Fibroblast of skin of abdomen (primary cell): ENCODE data around the gene SFPQ. TPM values are rescaled to one million over a fixed set of nuclear protein-coding genes. Genes with fewer than 3 reads are reported as not detected.
"Not testable (repeated sequence)": the region's sequence is repeated elsewhere in the genome, so short reads cannot be mapped to it uniquely, and the experiment has no call there.

Source experiments
- DNase-seq: peaks from one replicate; pipeline ENCODE4 v3.0.0-alpha.2; 2013
- polyA plus RNA-seq, 2 experiments: library from polyadenylated mRNA; unstranded; fragments of 120-200 nt; gene quantifications; one replicate each; pipeline ENCODE4 v1.2.1, GENCODE V29; 2013; ENCODE audit not compliant: insufficient read length in 2 of 2

SFPQ gene, protein sequence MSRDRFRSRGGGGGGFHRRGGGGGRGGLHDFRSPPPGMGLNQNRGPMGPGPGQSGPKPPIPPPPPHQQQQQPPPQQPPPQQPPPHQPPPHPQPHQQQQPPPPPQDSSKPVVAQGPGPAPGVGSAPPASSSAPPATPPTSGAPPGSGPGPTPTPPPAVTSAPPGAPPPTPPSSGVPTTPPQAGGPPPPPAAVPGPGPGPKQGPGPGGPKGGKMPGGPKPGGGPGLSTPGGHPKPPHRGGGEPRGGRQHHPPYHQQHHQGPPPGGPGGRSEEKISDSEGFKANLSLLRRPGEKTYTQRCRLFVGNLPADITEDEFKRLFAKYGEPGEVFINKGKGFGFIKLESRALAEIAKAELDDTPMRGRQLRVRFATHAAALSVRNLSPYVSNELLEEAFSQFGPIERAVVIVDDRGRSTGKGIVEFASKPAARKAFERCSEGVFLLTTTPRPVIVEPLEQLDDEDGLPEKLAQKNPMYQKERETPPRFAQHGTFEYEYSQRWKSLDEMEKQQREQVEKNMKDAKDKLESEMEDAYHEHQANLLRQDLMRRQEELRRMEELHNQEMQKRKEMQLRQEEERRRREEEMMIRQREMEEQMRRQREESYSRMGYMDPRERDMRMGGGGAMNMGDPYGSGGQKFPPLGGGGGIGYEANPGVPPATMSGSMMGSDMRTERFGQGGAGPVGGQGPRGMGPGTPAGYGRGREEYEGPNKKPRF
- polyA plus RNA-seq (2013, experiment 1 of 2; ENCODE audit: insufficient read length), result 312 TPM
- polyA plus RNA-seq (2013, experiment 2 of 2; ENCODE audit: insufficient read length), result 311 TPM

DNA sequence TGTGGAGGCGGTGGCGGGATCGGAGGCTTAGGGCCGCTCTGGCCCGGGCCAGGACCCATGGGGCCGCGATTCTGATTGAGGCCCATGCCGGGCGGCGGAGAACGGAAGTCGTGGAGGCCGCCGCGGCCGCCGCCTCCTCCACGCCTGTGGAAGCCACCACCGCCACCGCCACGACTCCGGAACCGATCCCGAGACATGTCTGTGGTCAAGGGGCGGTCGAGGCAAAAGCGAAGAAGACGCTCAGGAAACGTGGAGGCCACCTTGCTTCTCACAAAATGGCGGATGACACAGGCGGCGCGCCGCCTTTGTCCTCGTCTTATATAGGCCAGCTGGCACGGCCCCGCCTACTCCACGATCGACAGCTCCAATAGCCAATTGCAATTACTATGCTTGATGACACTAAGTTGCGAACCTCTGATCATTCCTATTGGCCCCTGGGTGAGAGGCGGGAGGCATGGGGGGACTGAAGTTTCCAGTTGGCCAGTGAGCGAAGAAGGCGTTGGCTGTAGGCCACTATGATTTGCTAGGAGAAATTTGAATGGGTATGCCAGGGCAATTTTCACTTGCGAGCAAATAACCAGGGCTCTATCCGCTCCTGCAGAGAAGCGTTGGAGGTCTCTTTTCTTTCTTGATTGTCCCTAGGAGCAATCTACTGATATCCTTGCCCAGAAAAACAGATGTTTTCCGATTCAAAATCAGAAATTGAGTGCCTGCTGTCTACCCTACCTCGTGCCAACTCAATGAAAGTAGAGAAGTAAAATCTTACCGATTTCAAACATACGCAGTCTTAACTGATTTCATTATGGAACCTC is at the start of gene SFPQ:
Gene SFPQ, minus strand, starts transcription at position 293 of the 812 bp plus-strand sequence. Its CDS starts 96 bp downstream, at position 197.
- peak; percentile 99 for DNase-seq

DNA sequence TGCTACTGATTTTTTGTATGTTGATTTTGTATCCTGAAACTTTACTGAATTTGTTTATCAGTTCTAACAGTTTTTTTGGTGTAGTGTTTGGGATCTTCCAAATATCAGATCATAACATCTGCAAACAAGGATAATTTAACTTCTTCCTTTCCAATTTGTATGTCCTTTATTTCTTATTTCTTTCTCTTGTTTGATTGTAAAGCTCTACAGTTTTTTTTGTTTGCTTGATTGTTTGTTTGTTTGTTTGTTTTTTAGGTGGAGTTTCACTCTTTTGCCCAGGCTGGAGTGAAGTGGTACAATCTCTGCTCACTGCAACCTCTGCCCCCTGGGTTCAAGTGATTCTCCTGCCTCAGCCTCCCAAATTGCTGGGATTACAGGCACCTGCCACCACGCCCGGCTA is 43.8 kb upstream of the SFPQ start:
- not testable (repeated sequence) for DNase-seq

DNA sequence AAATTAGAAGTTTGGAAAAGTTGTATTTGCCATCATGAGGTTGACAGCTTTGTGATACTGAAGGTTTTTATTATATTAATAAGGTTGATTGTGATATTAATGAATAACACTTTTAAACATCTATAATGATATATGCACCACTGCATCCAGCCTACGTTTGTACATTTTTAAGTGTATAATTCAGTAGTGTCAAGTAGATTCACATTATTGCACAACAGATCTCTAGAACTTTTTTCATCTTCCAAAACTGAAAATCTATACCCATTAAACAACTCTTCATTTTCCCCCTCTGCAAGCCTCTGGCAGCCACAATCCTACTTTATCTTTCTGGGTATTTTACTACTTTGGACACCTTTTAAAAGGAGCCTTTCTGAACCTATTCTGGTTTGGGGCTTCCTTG is 38.3 kb upstream of the SFPQ start:
- no peak for DNase-seq

DNA sequence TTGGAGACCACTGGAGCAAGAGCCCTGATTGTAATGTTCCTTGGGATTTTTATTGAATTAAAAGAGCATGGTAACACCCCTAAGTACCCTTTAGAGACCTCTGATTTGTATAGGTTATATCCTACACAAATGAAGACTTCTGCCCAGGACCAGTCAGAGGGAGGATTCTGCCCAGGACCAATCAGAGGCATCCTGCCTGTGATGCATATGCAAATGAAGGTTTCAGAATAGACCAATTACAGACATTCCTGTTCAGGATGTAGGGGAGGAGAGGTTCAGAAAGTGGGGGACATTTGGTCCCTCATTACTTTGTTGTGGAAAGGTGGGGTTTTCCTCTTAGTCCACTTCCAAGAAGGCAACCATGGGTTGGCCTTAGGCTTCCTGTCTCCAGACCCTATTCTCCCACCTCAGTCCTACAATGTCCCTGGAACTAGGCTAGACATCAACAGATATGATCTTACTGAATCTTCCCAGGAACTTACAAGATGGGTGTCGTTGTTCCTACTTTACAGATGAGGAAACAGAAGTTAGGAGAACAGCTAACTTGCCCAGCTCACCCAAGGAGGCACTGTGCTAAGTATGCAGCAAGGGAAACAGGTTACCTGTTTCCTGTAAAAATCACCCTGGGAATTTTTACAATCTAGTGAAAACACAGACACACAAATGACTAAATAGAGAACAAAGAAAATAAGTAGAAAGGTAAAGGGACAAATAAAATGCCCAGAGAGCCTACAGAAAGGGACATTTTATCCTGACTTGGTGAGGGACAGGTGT is 36.8 kb upstream of the SFPQ start:
- DNase-seq, result no peak

DNA sequence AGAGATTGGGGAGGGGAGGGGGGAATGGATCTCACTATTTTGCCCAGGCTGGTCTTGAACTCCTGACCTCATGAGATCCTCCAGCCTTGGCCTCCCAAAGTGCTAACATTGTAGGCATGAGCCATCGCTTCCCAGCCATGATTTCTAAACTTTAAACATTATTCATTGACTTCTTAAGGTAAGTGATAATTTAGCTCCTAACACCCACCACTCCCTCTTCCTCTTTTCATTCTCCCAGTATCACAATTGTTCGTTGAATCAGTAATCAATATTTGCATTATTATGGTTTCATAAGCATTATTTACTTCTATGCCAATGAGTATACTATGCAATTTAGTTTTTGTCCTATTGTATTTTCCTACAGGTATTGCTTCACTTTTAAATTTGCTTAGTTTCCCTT is 33.6 kb upstream of the SFPQ start:
- no peak for DNase-seq

DNA sequence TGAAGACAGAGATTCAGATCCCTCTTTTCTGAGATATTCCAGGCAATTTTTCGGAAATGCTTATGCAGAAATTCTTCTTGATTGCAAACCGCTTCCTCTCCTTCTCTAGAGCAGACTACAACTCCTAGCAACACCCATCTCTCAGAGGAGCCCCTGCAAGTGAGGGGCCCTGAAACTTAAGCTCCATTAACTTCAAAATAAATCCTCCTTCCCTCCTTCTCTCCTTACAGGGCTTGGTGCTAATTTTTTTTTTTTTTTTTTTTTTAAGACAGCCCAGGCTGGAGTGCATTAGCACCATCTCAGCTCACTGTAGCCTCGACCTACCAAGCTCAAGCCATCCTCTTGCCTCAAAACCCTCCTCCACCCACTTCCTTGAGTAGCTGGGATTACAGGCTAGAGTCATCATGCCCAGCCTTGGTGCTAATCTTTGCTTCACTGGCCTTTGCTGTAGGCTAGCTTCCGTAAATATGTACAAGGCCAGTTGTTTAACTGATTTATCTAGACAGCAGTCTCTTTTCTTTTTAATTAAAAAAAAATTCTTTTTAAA is 30.2 kb upstream of the SFPQ start:
- DNase-seq, result no peak

DNA sequence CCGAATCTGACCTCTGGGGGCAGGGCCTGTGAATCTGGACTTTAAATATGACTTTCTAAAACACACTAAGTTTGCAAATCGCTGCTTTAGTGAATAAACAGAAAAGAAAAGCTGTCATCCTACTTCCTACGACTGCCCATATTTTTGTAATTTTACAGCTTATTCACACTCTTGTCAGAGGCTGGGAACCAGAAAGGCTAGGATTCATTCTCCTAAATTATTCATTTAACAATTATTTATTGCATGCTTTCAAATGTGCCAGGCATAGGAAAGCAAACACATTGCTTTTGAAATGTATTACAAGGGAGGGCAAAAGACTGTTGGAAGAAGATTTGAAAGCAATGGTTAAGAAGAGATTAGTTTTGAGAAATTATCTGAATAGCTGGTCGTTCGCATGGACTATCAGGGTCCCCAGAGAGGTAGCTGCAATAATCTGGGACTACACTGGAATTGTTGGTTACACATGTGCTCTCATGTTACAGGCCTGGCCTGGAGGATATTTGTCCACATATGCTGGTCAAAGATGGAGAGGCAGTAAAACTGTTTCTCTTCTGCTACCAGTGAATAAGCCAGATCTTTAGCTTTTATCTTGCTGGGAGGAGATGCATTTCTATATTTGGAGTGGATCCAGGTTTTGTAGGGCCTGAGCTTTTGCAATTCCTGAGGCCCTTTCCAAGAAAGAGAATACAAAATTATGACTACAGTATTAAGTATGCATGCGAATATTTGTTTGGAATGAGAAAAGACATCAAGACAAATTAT is 29.6 kb upstream of the SFPQ start:
- peak; percentile 79 for DNase-seq

DNA sequence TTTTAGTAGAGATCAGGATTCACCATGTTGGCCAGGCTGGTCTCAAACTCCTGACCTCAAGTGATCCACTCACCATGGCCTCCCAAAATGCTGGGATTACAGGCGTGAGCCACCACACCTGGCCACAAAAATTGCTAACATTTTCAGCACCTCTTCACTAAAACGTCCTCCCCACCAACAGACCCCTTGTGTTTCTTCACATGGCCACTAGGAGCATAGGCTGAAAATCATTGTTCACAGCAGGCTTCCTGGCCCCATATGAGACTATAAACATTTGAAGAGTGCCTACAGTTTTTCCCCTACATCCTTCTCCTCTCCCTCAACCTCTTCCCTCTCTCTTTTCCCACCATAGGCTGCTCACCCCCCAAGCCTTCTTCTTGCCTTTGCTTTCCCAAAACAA is 28.0 kb upstream of the SFPQ start:
- DNase-seq, result peak; percentile 6

DNA sequence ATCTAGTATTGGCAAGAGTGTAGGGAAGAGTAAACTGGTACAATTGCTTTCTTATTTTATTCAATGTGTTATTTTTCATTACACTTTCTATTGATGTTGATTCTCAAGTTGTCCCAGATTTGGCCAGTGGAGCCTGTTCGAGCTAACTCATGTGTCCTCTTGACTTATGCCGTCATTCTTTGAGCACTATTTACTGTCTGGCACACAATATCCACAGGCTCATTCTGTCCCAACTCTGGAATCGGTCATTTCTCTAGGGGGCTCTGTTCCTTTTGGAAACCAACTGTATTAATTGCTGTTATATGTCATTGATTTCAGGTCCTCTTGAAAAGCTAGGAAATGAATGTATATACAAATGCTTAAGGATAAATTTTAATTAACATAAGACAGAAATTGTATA is 22.4 kb upstream of the SFPQ start:
- DNase-seq, result no peak

DNA sequence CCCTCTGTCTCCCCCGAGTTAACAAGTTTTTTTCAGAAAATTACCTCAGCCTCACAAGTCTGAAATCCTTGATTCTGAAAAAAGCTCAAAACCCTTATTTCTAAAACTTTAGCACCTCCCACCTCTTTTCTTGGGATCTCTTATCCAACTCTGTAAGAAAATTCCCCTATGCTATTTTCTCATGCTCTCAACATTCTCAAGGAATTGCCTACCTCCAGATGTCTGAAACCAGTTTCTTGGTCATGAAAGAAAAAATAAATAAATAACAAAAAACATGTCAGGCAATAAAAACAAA is 18.1 kb upstream of the SFPQ start:
- DNase-seq, result no peak

DNA sequence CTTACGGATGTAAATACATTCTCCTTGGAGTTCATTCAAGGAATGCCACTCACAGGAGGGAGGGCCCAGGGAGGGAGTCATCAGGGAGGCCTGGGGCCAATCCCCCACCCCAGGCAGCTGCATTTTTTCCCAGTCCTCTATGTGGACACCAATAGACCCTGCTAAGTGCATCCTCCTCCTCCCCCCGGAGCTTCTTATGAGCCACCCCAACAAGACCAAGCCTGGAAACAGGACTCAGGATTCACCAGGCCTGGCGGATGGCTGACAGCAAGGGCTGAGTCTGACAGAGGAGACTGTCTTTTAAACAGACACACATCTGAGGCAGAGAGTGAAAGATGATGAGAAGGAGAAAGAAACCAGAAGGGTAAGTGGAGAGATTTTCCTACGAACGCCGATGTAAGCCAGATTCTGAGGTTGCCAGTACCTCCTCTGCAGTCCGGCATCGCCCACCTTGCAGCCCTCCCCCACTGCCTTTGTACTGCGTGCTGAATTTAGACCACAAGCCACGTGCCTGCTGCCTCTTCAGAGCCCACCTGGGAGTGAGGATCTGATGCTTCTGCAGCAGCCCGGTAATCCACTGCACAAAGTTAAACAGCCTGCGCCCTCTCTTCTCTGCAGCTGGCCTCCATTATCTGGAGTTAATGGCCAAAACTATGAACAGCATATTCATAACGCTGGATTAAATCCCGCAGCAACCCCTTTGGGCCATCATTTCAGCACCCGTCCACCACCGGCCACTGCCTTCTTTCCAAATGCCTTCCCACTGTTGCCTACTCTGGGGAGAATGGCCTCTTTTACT is 17.6 kb upstream of the SFPQ start:
- DNase-seq, result no peak

DNA sequence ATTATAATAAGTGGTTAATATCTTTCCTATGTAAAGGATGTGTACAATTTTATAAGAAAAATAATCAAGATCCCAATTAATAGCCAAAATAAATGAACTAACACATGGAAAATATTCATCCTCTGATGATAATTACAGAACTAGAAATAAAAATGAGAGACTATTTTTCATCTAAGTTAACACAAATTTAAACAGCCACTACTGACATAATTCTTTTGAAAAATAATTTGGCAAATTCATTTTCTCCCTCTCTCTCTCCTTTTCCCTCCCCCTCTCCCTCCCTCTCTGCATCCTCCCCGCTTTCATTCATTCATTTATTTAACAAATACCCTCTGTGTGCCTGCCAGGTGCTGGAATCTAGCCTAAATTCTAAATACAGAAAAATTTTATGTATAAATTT is 10.3 kb upstream of the SFPQ start:
- DNase-seq, result no peak

DNA sequence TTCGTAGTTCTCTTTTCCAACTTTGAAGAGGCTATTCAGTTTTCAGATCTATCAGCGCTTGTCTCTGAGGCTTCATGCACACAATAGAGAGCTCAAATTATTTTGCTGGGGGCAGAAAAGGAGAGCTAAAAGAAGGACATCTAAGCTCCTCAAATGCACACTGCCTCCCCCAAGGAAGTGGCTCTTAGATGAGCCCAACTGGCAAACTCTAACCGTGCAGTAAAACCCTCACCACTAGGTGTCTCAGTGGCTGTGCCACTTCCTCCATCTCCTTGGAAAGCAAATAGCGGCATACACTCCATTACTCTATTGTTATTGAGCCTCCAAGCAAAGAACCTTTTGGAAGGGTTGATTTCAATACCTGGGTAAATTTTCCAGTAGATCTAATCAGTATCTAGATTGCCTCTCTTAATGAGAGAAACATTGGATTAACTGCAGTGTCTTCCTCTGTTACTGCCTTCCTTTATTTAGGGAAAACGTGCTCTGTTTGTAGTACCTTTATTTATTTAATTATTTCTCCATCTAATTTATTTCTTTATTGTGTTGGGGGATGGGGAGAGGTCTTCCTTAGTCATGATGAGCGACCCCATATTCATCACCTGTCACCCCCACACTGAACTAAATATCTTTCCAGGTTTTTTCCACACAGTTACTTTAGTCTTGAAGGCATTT is 9.2 kb upstream of the SFPQ start:
- DNase-seq, result peak; percentile 77

DNA sequence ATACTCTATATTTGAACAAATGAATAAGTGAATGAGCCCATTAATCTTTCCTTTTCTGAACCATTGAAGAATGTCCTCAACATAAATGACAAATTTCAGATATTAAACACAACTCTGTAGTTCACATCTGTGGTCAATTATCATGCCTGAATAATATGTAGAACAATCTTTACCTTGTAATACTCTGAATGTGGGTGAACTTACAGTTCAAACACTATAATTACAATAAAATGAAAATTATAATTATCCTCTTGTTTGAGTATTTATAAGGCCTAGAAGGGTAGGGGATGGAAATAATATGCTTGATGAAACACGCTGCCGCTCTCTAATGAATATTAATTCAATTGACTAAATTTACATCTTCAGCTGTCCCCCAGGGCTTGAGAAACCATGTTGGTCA is 8.7 kb upstream of the SFPQ start:
- DNase-seq, result no peak

DNA sequence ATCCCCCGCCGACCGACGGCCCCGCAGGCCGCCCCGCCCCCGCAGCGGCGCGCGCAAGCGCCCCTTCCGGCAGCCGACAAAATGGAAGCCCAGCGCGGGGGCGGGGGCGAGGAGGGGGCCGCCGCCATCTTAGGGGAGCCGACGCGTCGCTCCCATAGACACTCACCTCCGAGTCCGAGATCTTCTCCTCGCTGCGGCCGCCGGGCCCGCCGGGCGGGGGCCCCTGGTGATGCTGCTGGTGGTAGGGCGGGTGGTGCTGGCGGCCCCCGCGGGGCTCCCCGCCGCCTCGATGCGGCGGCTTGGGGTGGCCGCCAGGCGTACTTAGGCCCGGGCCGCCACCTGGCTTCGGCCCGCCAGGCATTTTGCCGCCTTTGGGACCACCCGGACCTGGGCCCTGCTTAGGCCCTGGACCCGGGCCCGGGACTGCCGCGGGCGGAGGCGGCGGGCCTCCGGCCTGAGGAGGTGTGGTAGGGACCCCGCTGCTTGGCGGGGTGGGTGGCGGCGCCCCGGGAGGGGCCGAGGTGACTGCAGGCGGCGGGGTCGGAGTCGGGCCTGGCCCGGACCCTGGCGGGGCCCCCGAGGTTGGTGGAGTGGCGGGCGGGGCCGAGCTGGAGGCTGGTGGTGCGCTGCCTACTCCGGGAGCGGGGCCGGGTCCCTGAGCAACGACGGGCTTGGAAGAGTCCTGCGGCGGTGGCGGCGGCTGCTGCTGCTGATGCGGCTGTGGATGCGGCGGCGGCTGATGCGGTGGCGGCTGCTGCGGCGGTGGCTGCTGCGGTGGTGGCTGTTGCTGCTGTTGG is 691 bp downstream of the SFPQ start:
- peak; percentile 82 for DNase-seq

DNA sequence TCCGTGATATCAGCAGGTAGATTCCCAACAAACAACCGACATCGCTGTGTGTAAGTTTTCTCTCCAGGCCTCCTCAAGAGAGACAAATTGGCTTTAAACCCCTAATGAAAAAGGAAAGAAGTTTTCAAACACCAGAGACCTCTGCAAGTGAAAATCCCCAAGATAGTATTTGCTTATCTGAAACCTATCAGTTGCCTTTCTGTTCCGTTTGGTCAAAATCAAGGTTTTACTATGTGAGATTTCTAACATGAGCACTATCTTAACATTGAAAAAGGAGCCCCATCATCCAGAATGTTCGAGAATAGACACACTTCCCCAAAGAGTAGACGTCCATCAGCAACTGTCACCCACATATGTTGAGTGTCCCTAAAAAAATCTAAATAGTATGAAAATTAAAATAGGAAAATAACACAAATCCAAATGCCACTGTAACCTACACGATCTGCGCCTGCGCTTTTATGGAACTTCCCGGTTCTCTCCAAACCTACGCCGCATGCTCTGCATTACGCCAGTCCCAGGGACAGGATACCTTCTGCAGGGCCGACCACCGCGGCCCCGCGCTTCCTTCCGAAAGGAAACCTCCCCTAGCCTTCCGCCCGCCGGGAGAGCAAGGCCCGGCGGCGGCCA is 1.4 kb downstream of the SFPQ start:
- no peak for DNase-seq

DNA sequence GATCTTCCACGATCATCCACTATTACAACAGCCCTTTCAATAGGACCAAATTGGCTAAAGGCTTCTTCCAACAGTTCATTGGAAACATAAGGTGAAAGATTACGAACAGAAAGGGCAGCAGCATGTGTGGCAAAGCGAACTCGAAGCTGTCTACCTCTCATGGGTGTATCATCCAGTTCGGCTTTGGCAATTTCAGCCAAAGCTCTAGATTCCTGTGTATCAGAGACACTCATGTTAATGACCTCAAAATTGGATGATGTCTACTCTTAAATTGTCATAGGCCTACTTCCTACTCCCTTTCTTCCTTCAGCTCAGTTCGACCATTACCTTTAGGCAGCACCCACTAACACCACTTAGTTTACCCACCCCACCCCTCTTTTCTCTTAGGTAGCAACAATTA is 2.2 kb downstream of the SFPQ start:
- DNase-seq, result no peak

DNA sequence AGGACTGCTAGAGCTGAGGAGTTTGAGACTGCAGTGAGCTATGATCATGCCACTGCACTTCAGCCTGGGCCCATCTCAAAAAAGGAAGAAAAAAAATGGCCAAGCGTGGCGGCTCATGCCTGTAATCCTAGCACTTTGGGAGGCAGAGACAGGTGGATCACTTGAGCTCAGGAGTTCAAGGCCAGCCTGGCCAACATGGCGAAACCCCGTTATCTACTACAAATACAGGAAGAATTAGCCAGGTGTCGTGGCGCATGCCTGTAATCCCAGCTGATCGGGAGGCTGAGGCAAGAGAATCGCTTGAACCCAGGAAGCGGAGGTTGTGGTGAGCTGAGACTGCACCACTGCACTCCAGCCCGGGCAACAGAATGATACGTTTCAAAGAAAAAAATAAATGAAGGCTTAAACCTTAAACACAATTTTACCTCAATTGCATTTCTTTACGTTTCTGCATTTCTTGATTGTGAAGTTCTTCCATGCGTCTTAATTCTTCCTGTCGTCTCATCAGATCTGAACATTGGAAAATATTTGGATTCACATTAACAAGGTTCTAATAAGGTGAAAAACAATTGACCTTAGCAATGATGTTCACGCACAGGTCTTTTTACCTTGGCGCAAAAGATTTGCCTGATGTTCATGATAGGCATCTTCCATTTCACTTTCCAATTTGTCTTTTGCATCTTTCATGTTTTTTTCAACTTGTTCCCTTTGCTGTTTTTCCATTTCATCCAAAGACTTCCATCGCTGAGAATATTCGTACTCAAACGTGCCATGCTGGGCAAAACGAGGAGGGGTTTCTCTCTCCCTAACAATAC is 4.2 kb downstream of the SFPQ start:
- DNase-seq, result no peak
